HG03460 (cell line): Measurements from ENCODE around the gene PHF2.

Source experiments
- ATAC-seq: cut with Tn5 transposase; IDR thresholded peaks from one replicate; pipeline ENCODE4 v1.9.1; 2021; ENCODE audit not compliant: unreplicated experiment

The PHF2 gene

DNA sequence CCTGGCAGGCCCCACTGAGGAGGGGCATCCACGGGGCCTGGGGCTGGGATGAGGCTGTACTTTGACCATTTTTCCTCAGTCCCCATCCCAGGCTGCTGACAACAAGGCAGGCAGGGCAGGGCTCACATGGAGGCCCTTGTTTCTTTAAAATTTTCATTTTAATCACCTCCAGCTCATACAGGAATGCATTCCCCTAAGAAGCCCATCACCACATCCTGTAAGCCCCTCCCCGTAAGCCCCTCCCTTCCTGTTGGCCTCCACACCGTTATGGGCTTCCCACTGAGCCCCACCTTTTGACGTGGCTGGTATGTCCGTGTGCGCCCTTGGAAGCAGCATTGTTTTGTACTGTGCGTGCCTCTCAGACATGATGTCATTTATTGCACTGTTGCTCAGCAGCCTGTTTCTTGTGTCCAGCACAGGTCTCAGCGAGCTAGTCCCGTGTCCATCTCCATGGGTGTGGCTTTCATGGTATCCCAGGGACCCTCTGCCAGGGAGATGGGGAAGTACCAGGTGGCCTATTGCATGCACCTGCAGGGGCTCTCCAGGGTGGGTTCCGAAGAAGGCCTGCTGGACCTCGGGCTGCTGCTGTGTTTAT is 22.4 kb downstream of the PHF2 start:
- no peak for ATAC-seq

DNA sequence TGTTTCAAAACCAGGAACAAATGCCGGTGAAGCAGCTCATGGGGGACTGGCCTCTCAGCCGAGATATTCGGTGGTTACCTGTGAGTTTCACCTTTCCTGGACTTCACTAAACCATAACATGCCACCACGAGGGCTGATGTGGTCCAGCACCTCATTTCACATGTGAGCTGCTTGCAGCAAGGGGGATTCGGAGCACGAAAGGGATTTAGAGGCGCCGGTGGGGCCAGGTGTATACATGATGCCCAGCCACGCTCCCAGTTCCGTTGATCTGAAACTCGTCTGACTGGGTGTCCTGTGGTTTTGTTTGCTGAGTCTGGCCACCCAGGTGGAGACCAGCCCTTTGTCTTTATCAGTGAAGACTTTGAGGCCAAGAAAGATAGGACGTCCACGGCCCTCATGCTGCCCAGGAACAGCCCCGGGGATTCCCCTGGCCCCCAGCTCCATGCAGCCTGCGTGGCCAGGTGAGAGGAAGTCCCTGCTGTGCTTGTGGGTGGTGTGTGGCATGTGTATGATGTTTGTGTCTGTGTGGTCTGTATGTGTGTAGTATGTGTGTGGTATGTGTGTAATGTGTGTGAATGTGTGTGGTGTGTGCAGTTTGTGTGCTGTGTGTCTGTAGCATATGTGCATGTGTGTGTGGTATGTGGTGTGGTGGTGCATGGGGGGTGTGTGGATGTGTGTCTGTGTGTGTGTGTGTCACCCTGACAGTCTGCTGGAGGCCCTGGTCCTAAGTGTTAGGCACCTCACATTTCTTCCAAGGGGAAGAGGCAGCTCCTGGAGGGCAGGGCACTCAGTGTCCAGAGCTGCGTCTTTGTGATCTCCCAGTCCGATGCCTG is 23.4 kb downstream of the PHF2 start:
- ATAC-seq = no peak

DNA sequence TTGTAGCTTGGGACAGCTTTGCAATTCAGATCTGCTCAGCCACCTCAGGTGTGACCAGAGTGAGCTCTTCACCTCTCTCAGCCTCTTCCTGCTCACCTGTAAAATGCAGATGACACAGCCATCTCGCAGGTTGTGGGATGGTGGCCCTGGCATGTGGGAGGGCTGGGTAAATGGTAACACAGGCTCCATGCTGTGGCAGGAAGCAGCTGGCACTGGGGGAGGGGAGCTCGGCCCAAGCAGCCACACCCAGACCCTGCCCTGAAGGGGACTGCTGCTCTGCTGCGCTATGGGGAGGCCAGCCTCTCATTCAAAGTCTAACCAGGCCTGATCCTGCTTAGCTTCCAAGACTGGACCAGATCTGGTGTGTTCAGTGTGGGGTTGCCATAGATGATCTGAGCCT is 24.1 kb downstream of the PHF2 start:
- no peak for ATAC-seq

DNA sequence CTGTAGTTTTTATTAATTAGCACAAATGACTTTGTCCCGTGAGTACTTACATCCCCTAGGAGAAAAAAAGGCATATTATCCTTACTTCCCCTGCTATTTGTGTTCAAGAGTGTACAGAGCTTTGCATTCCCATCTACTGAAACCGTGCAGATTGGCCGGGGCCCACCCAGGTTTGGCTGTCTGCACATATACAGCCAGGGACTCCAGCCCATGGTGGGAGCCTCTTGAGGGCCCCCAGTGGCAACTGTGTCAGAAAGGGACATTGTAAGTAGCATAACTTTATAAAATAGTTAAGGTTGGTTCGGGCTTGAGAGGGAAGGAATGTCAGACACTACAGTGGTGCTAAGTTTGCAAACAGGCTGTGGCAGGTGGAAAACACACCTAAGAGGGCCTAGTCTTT is 24.7 kb downstream of the PHF2 start:
- no peak for ATAC-seq

DNA sequence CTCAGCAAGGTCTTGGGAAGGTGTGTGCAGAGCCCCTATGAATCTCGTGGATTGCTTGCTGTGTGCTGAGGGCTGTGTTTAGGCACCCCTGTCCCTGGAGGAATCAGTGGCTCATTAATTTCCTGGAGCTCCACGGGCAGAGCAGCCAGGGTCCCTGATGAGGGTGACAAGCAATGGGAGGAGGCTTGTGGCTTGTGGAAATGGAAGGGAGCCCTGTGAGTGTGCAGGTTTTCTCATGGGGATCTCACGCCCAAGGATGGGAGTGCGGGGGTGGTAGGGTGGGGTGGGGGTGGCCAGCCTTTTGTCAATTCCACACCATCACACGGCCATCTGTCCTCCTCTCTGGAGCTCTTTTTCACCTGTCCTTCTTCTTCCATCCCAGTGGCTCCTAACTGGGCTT is 25.3 kb downstream of the PHF2 start:
- ATAC-seq = no peak

DNA sequence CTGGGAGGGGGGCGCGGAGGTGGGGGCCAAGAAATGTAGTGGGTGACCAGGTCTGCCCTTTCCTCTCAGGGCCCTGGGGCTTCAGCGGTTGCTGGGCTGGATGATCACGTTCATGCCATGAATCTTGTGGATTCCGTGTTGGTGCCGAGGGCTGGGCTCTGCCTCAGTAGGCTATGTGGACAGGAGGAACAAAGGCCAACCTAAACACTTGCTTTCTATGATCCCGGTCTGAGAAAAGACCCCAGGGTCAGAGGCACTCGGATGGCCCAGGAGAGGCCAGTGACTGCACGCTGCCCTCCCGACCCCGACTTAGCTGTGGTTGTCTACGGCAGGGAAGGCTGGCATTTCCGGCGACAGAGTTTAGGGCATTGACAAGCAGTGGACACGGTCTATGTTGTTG is 26.6 kb downstream of the PHF2 start:
- no peak for ATAC-seq

DNA sequence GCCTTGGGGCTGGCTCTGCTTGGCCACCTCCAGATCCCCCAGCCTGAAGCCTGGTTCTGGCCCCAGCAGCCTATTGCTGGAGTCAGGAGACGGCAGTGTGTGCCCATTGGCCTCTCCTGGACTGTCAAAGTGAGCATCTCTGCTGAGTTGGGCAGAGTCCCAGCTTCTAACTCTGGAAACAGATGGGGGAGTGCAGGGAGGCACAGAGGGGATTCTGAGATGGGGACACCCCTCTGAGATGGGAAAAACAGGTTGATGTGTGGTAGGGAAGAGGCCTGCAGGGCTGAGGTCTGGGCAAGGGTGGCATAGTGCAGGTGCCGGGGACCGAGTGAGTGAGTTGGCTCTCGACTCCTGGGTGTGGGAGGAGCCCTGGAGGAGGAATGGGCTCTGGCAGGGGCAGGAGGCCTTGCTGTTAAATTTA is 27.5 kb downstream of the PHF2 start:
- no peak for ATAC-seq

DNA sequence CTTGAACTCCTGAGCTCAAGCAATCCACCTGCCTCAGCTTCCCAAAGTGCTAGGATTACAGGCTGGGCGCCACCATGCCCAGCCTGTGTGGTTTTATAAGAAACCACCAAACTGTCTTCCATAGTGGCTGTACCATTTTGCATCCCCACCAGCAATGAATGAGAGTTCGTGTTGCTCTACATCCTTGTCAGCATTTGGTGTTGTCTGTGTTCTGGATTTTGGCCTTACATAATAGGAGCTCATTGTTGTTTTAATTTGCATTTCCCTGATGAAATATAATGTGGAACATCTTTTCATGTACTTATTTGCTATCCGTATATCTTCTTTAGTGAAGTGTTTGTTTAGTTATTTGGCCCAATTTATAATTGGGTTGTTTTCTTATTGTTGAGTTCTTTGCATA is 29.8 kb downstream of the PHF2 start:
- no peak for ATAC-seq

DNA sequence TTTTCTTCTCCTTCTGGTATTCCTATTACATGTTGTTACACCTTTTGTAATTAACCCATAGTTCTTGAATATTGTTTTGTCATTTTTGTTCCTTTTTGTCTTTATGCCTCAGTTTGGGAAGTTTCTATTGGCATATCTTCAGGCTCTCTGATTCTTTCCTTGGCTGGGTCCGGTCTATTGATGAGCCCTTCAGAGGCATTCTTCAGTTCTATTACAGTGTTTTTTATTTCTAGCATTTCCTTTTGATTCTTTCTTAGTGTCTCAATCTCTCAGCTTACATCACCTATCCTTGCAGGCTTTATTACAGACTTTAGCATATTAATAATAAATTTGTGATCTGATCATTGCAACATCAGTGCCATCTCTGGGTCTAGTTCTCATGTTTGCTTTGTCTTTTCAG is 33.8 kb downstream of the PHF2 start:
- no peak for ATAC-seq

DNA sequence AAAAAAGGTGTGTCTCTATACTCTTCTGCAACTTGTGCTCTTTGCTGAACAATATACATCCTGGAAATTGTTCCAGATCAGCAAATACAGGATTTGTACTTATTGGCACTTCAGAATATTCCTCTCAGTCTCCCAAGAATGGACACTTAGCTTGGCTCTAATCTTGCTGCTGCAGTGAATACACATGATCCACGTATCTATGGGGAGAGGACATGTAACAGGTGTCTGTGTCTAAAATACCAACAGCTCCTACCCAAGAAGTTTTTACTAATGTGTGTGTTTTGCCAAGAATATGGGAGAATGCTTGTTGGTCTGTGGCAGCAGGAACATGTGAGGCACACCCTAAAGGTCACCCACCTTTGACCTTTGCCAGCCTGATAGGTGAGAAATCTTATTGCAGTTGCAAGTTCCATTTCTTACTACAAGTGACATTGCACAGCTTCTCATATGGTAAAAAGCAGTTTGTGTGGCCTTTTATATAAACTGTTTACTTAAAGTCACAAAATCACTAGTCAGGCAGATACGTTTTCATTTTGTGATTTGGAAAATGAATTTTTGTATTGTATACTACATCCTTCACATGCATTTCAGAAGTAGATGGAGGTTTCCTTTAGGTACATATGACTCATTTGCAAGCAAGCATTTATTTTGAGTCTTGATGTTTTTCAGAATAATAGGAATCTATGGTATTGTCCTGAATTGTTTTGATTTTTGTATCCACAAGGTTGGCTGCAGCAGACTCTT is 35.8 kb downstream of the PHF2 start:
- no peak for ATAC-seq

DNA sequence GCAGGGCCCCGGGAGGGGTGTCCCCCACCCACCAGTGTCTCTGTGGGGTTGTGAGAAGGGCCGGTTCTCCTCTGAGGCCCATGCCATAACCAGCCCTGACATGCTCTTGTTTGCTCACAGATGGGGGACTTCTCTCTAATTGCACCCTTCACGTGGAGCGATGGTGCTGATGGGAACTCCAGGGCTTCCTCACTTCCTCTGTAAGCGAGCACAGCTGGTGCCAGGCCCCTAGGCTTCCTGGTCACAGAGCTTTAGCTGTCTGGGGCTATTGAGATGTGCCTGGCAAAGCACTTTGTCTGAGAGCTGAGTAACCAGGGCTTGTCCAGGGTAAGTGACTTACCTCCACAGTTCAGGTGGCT is 36.4 kb downstream of the PHF2 start:
- no peak for ATAC-seq

DNA sequence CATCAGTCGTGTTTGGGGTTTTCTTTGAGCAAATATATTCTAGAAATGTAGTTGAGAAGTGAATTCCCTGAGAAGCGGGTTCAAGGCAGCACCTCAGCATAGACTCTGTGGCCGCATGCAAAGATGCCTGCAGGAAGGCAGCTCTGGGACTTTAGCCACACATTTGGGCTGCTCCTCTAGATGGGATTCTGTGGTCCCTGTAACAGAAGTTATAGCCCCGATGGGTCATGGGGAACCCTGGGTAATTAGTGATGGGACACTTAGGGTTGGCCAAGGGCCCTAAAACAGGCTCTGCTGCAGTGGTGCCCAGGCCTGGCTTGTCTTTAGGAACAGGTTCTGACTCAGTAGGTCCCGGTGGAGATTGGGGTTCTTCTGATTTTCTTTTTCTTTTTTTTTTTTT is 36.8 kb downstream of the PHF2 start:
- ATAC-seq = no peak

DNA sequence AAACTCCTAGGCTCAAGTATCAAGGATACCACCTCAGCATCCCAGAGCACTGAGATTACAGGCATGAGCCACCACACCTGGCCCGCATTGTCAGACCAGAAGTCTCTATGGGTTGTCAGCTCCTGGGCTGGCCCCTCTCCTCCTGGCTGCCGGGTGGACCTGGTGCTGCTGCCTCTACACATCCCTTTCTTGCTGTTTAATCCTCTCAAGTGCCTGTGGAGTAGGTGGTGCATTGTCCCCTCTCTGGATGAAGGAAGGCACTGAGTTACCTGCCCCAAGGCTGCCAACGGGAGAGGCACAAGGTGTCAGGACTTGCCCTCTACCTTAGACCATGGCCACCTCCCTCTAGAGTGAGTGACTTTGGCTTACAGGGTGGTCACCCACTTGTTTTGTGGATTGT is 37.4 kb downstream of the PHF2 start:
- ATAC-seq = no peak

DNA sequence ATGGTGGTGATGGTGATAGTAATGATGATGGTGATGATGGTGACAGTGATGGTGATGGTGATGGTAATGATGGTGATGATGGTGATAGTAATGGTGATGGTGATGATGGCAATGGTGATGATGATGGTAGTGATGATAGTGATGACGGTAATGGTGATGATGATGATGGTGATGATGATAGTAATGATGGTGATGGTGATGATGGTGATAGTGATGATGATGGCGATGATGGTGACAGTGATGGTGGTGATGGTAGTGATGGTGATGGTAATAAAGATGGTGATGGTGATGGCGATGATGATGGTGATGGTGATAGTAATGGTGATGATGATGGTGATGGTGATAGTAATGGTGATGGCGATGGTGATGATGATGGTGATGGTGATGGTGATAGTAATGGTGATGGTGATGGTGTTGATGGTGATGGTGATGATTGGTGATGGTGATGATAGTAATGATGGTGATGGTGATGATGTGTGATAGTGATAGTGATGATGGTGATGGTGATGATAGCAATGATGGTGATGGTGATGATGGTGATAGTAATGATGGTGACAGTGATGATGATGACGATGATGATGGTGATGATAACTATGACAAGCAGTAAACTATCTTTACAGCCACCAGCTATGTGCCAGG is 38.6 kb downstream of the PHF2 start:
- ATAC-seq = no peak

DNA sequence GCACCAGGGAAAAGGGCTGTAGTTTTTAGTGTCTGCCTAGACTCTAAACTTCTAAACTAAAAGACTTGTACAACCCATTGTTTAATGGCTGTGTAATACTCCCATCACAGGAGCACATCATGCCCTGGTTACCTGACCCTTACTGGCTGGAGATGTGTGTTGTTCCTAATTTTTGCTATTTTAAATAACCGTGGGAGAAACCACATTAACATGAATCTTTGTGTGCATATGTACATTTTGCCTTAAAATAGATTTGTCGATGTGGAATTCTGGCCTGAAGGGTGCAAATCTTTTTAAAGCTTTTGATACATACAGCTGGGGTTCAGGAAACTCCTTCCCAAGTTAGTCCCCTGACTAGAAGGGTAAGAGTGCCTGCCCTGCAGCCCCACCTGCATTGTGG is 39.7 kb downstream of the PHF2 start:
- no peak for ATAC-seq

DNA sequence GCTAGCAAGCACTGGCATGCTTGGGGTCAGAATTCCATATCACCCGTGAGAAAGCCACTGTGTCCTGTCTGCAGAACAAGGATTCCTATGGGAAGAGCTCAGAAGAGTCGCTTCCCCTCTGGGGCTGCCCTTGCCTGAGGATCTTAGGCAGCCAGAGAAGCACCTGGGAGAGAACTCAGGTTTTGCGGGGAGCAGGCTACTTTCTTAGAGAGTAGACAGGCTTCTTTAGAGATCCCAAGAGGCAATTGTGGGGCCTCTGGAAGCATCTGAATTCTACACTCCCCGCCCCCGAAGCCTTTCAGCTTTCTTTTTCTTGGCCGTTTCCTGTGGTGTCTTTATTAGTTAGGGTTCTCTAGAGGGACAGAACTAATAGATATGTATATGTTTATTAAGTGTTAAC is 40.9 kb downstream of the PHF2 start:
- ATAC-seq = no peak

DNA sequence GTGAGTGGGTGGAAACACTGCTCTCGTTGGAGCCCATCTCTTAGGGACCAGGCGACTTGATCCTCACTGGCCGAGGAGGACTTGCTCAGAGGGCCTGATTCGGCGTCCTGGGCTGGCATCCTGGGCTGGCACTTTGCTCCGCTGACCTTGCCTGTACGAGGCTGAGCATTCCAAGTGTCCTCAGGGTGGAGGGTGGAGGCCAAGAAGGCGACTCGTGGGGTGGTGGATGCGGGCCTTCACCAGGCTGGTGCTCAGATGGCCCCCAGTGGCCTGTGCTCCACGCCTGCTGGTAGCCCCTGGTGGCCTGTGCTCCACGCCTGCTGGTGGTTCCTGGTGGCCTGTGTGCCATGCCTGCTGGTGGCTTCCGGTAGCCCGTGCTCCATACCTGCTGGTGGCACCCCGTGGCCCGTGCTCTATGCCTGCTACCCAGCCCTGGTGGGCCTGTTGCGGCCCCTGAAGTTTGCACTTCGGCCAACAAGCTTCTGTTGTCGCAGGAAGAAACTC is 42.9 kb downstream of the PHF2 start:
- ATAC-seq = no peak

DNA sequence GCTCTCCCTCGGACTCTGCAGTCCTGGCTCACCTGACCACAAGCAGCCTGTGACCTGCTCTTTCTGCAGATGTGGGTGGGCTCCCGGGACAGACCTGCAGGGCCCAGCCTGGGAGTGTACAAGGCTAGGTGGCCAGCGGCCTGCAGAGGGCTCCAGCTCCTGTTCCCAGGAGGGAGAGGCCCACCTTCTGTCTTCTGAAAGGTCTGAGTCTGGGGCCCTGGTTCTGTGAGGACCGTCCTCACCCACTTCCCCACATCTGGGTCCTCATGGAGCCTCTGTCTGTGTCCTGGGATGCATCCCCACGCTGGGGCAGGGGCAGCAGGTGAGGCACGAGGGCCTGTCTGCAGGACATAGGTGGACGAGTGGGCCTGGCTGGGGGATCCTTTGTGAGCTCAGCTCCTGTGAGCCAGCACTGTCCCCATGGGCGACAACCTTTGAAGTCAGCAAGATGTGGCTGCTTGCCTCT is 43.7 kb downstream of the PHF2 start:
- ATAC-seq = no peak

DNA sequence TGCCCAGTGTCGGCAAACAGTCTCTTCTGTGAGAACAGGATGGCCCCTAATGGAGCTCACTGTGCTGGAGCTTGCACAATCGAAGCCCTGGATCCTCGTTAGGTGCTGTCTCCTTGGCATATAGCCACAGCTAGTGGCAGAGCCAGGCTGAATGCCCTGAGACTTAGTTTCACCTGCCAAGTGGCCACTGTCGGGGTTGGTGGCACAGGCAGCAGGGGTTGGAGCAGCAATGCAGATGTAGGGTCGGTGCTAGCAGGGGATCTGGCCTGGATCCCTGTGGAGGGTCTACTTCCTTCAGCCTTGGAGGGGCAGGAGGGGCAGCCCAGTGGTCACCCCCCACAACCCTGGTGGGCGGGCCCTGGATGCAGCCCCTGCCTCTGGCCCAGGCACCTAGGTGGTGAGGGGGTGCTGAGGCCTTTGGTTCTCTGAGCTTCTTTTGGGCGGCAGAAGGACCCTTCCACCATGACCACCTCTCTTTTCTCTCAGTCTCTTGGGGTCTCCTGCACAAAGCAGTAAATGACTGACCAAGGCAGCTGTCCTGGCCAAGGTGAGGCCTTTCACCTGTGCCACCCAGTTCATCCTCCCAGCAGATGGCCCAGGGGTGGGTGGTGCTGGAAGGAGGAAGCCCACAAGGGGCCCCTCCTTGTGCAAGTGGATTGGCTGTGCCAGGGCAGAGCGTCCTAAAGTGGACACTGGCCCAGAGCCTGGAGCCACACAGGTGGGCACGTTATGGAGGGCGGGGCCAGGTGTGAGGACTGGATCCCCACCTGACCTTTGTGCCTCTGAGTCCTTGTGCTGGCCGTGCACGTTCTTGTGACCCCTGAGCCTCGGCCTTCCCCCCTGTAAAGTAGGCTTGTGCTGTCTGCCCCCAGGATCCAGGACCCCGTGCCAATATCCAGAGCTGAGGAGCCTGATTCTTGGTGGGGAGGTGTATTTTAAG is 44.8 kb downstream of the PHF2 start:
- no peak for ATAC-seq

DNA sequence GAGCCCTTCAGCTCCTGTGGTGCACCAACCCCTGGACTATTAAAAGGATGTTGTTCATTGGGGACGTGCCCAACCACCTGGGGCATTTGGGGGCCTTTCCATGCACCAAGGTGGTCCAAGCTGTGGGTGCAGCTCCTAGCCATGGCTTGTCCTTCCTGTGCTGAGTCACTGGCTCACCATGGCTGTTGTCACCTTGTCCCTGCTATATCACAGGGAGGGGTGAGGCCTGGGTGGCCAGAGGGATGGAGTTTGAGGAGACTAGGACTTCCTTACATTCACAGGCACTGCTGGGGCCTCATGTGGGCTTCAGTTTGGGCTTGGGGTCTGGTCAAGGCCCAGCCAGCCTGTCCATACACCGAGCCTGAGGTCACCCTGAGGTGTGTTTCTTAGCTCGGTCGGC is 45.5 kb downstream of the PHF2 start:
- no peak for ATAC-seq
